22Rv1 (cell line): ENCODE data around the gene ZNF700.

ENCODE experiments used
- ZFX ChIP-seq: fragments of 450-650 bp; IDR thresholded peaks from 2 replicates; pipeline ENCODE4 v1.6.1; 2017; ENCODE audit warnings: antibody characterized with exemption, borderline replicate concordance
- TF ChIP-seq, protein P1 (sequence below): fragments of 450-650 bp; IDR thresholded peaks from 2 replicates; pipeline ENCODE4 v1.5.1; 2017; ENCODE audit warnings: mild to moderate bottlenecking

DNA sequence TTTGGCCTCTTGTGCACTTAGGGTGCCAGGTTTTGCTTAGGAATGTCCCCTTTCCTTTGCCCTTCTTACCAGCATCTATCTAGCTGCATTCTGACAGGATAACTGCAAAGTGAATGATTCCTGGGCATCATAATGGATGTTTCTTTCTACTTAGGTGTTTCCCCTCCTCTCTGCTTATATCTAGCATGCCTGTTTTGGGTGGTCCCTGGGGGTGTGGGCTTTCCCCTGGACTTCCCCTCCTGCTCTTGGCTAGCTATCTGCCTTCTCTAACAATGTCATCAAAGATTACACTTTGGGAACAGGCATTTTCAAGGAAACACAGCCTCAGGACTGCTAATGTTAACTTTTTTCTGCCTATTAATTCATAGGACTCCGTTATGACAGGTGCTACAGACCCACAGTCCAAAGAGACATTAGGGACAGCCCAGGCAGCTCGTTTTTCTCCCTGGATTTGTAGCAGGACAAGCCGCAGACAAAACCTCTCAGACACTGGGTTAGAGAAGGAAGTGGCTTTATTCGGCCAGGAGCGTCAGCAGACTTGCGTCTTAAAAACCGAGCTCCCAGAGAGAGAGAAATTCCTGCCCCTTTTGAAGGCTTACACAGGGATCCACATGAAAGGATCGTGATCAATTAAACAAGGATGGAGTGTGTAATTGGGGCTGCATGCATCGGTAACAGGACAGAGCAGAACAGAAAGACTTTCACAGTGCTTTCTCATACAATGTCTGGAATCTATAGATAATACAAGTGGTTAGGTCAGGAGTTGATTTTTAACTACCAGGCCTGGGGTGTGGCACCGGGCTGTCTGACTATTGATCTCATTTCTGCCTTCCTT lies 17.3 kb downstream of the ZNF700 start:
- TF ChIP-seq, protein P1, sequence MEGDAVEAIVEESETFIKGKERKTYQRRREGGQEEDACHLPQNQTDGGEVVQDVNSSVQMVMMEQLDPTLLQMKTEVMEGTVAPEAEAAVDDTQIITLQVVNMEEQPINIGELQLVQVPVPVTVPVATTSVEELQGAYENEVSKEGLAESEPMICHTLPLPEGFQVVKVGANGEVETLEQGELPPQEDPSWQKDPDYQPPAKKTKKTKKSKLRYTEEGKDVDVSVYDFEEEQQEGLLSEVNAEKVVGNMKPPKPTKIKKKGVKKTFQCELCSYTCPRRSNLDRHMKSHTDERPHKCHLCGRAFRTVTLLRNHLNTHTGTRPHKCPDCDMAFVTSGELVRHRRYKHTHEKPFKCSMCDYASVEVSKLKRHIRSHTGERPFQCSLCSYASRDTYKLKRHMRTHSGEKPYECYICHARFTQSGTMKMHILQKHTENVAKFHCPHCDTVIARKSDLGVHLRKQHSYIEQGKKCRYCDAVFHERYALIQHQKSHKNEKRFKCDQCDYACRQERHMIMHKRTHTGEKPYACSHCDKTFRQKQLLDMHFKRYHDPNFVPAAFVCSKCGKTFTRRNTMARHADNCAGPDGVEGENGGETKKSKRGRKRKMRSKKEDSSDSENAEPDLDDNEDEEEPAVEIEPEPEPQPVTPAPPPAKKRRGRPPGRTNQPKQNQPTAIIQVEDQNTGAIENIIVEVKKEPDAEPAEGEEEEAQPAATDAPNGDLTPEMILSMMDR, result no peak
- TF ChIP-seq ZFX, result no peak
